Measurements from ENCODE around the gene ACSM3.
A peak's percentile ranks its signal among the peaks of the same experiment; 100 is the strongest.
"Not testable (repeated sequence)": the region's sequence is repeated elsewhere in the genome, so short reads cannot be mapped to it uniquely, and the experiment has no call there.

The ACSM3 gene

GRCh38 chr16:20755799-20756198, 8.0 kb upstream of the ACSM3 start:
- not testable (repeated sequence) for DNase-seq

DNA sequence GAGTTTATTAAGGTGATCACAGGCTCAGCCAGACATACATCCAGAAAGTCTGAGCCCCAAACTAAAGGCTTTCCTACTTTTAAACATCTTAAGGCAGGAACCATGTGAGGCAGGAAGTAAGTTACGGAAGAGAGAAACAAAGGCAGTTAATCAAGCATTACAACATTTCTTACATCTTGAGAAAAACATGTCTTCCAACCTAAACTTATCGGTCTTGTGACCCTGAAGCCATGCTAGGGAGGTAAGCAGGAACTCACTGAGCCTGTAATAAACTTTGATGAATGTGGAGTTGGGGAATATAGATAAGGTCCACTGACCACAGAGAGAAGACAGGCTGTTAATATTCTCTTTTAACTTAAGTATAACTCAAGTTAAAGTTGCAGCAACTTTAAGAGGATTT, 3.5 kb upstream of the ACSM3 start:
- DNase-seq: no peak

- DNase-seq: no peak
Measured at GRCh38 chr16:20761175-20761574, 2.6 kb upstream of the ACSM3 start.

GRCh38 chr16:20762404-20763123, 1.2 kb upstream of the ACSM3 start:
- no peak for DNase-seq

- not testable (repeated sequence) for DNase-seq
Measured at GRCh38 chr16:20764448-20764847, 634 bp downstream of the ACSM3 start.

DNA sequence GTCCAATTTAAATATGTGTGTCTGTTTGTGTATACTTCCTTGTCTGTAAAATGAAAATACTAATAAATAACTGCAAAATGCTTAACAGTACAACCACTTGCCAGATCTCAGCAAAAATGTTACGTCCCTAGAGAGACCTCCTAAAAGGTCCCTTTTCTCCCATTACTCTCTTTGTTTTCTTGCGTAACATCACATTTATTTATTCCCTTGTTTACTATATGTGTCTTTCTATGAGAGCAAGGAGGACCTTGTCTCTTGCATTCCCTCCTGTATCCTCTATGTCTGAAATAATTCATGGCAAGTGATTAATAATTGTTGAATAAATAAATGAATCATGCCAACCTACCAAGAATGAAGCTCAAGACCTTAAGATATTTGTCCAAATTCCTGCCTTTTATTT, 1.9 kb downstream of the ACSM3 start:
- no peak for DNase-seq

- no peak for DNase-seq
Measured at GRCh38 chr16:20766294-20766693, 2.5 kb downstream of the ACSM3 start.

GRCh38 chr16:20767577-20767976, 3.8 kb downstream of the ACSM3 start:
- DNase-seq: no peak

GRCh38 chr16:20768121-20768520, 4.3 kb downstream of the ACSM3 start:
- DNase-seq: no peak

GRCh38 chr16:20768818-20769217, 5.0 kb downstream of the ACSM3 start:
- no peak for DNase-seq

DNA sequence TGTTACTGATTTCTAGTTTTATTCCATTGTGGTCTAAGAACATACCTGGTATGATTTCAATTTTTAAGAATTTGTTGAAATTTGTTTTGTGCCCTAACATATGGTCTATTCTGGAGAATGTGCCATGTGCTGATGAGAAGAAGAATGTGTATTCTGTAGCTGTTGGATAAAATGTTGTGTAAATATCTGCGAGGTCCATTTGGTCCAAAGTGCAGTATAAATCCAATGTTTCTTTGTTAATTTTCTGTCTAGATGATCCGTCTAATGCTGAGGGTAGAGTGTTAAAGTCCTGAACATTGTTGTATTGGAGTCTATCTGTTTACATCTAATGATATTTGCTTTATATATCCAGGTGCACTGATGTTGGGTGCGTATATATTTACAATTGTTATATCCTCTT, 9.9 kb downstream of the ACSM3 start:
- no peak for DNase-seq

DNA sequence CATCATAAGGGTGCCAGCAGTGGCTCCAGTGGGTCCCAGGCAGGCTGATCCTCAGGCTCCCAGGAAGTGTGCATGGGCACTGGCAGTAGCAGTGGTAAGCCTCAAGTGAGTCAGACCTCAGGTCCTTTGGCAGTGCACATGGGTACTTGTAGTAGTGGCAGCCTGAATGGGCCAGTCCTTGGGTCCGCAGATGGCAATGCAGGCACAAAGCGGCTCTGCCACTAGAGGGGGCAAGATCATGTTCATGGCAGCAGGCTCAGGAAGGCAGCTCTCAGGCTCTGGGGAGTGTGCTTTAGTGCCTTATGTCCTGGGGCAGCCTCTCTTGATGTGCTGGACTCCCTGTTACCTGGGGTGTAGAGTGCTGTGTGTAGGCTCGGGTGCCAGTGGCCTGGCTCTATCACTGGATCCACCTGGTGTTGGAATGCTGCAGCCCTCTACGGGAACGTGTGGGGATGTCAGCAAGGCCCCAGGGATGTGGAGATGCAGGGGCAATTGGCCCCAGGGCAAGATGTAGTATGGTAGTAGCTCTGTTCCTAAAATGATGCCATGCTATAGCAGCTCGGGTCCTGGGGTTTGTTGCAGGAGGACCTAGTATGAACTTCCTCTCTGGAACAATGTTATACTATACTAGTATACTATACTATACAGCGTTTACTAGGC, 11.0 kb downstream of the ACSM3 start:
- DNase-seq: peak; percentile 9 to 55

DNA sequence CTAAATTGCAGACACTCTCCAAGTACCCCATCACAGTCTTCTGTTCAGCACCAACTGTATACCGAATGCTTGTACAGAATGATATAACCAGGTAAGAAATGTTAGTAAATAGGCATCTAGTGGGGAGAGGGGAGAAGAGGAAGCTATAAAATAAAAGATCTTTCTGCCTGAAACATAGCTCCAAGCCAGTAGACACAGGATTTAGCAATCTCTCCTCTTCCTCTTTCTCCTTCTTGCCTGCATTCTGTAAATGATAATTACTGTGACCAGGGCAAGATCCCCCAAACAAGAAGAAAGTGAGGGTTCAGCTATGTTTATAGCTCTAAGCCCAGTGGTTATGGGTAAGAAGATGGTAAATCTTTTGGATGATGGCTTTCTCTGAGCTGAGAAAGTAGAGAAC, 17.9 kb downstream of the ACSM3 start:
- DNase-seq: no peak

DNA sequence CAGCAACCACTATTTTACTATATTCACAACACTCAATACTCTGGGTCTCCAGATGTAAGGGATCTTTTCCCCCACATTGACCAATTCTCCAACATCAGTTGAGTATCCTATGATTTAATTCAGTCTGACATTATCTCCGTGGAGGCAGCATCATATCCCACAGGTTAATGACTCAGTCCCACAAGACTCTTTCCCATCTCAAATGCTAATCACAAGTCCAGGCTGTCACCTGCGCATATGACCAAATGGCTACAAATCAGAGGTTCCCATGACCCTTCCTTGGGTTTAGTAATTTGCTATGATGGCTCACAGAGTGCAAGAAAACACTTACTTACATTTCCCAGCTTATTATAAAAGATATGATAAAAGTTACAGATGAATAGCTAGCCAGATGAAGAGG, 18.7 kb downstream of the ACSM3 start:
- DNase-seq: no peak

- DNase-seq: no peak
Measured at GRCh38 chr16:20784204-20784603, 20.4 kb downstream of the ACSM3 start.

DNA sequence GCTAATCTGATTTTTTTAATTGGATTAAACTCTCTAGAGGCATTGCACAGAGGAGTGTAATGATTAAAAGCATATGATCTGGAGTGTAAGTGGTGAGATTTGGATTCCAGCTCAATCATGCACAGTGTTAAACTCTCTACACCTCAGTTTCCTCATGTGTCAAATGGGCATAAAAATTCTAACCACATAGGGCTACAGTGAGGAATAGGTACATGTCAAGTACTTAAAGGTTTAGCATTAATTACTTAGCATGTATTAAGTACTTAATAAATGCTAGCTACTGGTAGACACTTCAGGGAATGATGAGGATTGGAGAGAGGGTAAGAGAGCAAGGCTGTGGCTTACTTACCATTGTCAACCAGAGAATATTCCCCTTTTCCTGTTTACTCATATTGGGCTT, 25.3 kb downstream of the ACSM3 start:
- DNase-seq: no peak

- DNase-seq: no peak
Measured at GRCh38 chr16:20791923-20792612, 28.3 kb downstream of the ACSM3 start.

DNA sequence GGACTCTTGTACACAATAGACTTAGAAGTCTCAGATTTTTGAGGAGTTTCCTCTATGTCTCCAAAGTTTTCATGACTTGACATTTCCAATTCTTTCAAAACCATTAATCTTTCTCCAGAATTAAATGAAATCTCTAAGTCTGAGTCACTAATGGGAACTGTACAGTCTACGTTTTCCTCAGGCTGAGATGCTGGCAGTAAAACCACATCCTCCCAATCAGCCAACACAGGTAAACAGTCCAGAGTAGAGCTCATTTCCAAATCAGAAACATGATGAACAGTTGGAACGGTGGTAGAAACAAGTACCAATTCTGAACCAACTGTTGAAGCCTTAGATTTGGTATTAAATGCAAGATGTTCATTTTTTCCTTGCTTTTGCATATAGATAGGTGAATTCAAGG, 34.5 kb downstream of the ACSM3 start:
- no peak for DNase-seq

DNA sequence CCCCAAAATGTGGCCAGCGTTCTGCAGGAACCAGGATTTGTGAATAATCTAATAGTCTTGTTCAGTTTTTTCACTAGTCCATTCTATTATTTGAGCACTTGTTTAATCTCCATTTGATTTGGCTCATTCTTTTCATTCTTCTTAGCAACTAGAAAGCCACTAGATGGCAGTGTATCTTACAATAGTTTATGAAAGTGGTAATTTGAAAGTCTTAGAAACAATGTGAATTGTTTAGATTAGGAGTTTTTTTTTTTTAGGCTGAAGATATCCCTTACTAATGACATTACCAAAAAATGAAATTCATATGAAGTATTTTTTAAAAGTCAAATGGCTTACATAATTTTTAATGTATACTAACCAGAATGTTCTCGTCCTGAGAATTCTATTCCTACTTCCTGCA, 35.8 kb downstream of the ACSM3 start:
- peak in 1 of 2 donors; percentile 19 for DNase-seq

GRCh38 chr16:20801278-20801677, 37.5 kb downstream of the ACSM3 start:
- DNase-seq: no peak

GRCh38 chr16:20803192-20803560, 39.4 kb downstream of the ACSM3 start:
- no peak for DNase-seq

GRCh38 chr16:20803561-20804214, 39.9 kb downstream of the ACSM3 start:
- no peak for DNase-seq

DNA sequence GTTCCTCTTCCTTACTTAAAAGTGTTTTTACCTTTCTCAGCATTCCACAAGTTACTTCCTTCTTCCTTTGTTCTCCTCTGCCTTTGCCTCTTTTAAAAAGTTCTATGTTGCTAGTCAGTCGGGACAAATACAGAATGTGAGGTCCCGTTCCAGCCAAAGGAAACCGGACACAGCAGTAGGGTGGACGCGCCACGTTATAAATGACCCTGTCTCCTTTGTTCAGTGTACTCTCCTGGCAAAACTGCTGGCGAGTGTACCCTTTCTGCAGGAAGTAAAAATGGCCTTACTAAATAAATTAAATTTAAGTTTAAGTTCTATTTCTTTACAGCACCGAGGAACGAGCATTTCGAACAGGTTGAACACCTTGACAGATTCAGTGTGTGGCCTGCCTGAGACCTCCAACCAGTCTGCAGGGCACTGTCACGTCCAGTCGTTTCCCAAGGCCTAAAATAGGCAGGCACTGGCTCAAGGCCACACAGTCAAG, 41.9 kb downstream of the ACSM3 start:
- not testable (repeated sequence) for DNase-seq

Data from bone marrow (tissue), 2 donors.